KBM-7 (cell line): Measurements from ENCODE around the gene STAT6.

Experiments
- DNase-seq: peaks from one replicate; pipeline ENCODE4 v3.0.0-alpha.2; 2015
- in situ Hi-C: fragments of 300-500 bp; cut with MboI; formaldehyde crosslinking; loops from 2 replicates; pipeline ENCODE4 v1.14.3; 2020; ENCODE audit warnings: low sequenced_read_pairs, low pct_unique_long_range_greater_than_20kb, mixed read lengths

The STAT6 gene

GRCh38 chr12:57111031-57111734 is at the start of gene STAT6:
STAT6 (minus strand) TSS chr12:57111362; CDS start chr12:57108278, 3,084 bp downstream.
- DNase-seq = peak; percentile 93
- in situ Hi-C loops = no loop called here

GRCh38 chr12:57160741-57161140 is 49.6 kb upstream of the STAT6 start:
- no peak for DNase-seq
- in situ Hi-C loops = no loop called here

- in situ Hi-C loops = no loop called here
- DNase-seq = no peak
Observed at GRCh38 chr12:57160040-57160439, 48.9 kb upstream of the STAT6 start.

- in situ Hi-C loops = no loop called here
- DNase-seq = no peak
Observed at GRCh38 chr12:57159311-57159710, 48.1 kb upstream of the STAT6 start.

GRCh38 chr12:57158665-57159064 is 47.5 kb upstream of the STAT6 start:
- DNase-seq = no peak
- in situ Hi-C loops = no loop called here

GRCh38 chr12:57158186-57158585 is 47.0 kb upstream of the STAT6 start:
- DNase-seq = no peak
- in situ Hi-C loops = no loop called here

GRCh38 chr12:57157588-57158173 is 46.5 kb upstream of the STAT6 start:
- in situ Hi-C loops = no loop called here
- peak; percentile 61 for DNase-seq

GRCh38 chr12:57156701-57157403 is 45.7 kb upstream of the STAT6 start:
- in situ Hi-C loops = no loop called here
- peak; percentile 47 for DNase-seq

GRCh38 chr12:57154804-57155434 is 43.8 kb upstream of the STAT6 start:
- DNase-seq = no peak
- in situ Hi-C loops = no loop called here

- no peak for DNase-seq
- in situ Hi-C loops = no loop called here
Observed at GRCh38 chr12:57154076-57154475, 42.9 kb upstream of the STAT6 start.

GRCh38 chr12:57153415-57153997 is 42.3 kb upstream of the STAT6 start:
- no peak for DNase-seq
- in situ Hi-C loops = no loop called here

GRCh38 chr12:57152639-57153038 is 41.5 kb upstream of the STAT6 start:
- in situ Hi-C loops = no loop called here
- no peak for DNase-seq

- no peak for DNase-seq
- in situ Hi-C loops = no loop called here
Observed at GRCh38 chr12:57151741-57152630, 40.8 kb upstream of the STAT6 start.

GRCh38 chr12:57150400-57151000 is 39.3 kb upstream of the STAT6 start:
- no peak for DNase-seq
- in situ Hi-C loops = no loop called here

- no peak for DNase-seq
- in situ Hi-C loops = no loop called here
Observed at GRCh38 chr12:57149245-57149900, 38.2 kb upstream of the STAT6 start.

- in situ Hi-C loops = no loop called here
- DNase-seq = peak; percentile 41
Observed at GRCh38 chr12:57148469-57149244, 37.5 kb upstream of the STAT6 start.
